Choroid plexus epithelial cell (primary cell): ENCODE data around the gene PCDHGA8.
"Not testable (repeated sequence)": the region's sequence is repeated elsewhere in the genome, so short reads cannot be mapped to it uniquely, and the experiment has no call there.

ENCODE experiments used
- DNase-seq: peaks from one replicate; pipeline ENCODE4 v3.0.0-alpha.2; 2010; ENCODE audit warnings: low read depth
- H3K4me3 ChIP-seq: 2 replicates; pipeline ENCODE4 v1.5.1; 2011; ENCODE audit warnings: low read depth, mild to moderate bottlenecking, control low read depth, low read length, moderate library complexity
- CTCF ChIP-seq: conservative IDR thresholded peaks from 2 replicates; pipeline ENCODE4 v1.5.1; 2011; ENCODE audit warnings: low read depth, mild to moderate bottlenecking, control low read depth, inconsistent platforms, low read length, moderate library complexity

PCDHGA8 gene

GRCh38 chr5:141387557-141388311 is 4.7 kb upstream of the PCDHGA8 start, which contains the start of gene PCDHGB4:
Gene PCDHGB4, plus strand, starts transcription at chr5:141387698. Its CDS starts 187 bp downstream, at chr5:141387885.
- DNase-seq: peak; percentile 46
- TF ChIP-seq CTCF: peak; percentile 54
- H3K4me3 ChIP-seq: peak within 1 kb of the TSS; percentile 39

GRCh38 chr5:141388661-141389060 is 3.8 kb upstream of the PCDHGA8 start:
- TF ChIP-seq CTCF: no peak
- H3K4me3 ChIP-seq: no peak overlapping the region
- no peak for DNase-seq

GRCh38 chr5:141389153-141390042 is 3.0 kb upstream of the PCDHGA8 start:
- no peak for DNase-seq
- H3K4me3 ChIP-seq: no peak overlapping the region
- TF ChIP-seq CTCF: no peak

GRCh38 chr5:141393267-141393666 is 834 bp downstream of the PCDHGA8 start:
- no peak for DNase-seq
- H3K4me3 ChIP-seq: no peak overlapping the region
- TF ChIP-seq CTCF: no peak

GRCh38 chr5:141394401-141395187 is 2.2 kb downstream of the PCDHGA8 start:
- DNase-seq: not testable (repeated sequence)

GRCh38 chr5:141397756-141398551 is 5.5 kb downstream of the PCDHGA8 start, which contains the start of gene PCDHGB5:
Gene PCDHGB5, plus strand, starts transcription at chr5:141397947. Its CDS starts 181 bp downstream, at chr5:141398128.
- peak; percentile 68 for DNase-seq
- H3K4me3 ChIP-seq: peak within 1 kb of the TSS; percentile 49
- TF ChIP-seq CTCF: peak; percentile 67

More at GRCh38 chr5:141394401-141395187, 2.2 kb downstream of the PCDHGA8 start:
- not testable (repeated sequence) for H3K4me3 ChIP-seq
